WI38 (cell line): ENCODE data around the gene LHPP.

Experiments used
- H3K4me3 ChIP-seq: 2 replicates; pipeline ENCODE4 v1.5.1; 2011; ENCODE audit warnings: low read depth, mild to moderate bottlenecking, control low read depth, low read length
- CTCF ChIP-seq: IDR thresholded peaks from 2 replicates; pipeline ENCODE4 v1.5.1; 2012; ENCODE audit warnings: low read depth, mild to moderate bottlenecking, control low read depth, low read length

The LHPP gene

GRCh38 chr10:124572751-124573150, 111.1 kb downstream of the LHPP start:
- TF ChIP-seq CTCF: no peak

GRCh38 chr10:124573726-124574455, 112.3 kb downstream of the LHPP start:
- no peak for TF ChIP-seq CTCF
- no peak overlapping the region for H3K4me3 ChIP-seq

More at GRCh38 chr10:124572751-124573150, 111.1 kb downstream of the LHPP start:
- H3K4me3 ChIP-seq: no peak overlapping the region

GRCh38 chr10:124574456-124575070, 112.9 kb downstream of the LHPP start:
- H3K4me3 ChIP-seq: no peak overlapping the region
- no peak for TF ChIP-seq CTCF

GRCh38 chr10:124575107-124576035, 113.7 kb downstream of the LHPP start:
- no peak for TF ChIP-seq CTCF
- H3K4me3 ChIP-seq: no peak overlapping the region

- H3K4me3 ChIP-seq: no peak overlapping the region
- no peak for TF ChIP-seq CTCF
Measured at GRCh38 chr10:124576526-124577420, 115.2 kb downstream of the LHPP start.

GRCh38 chr10:124577651-124578050, 116.0 kb downstream of the LHPP start:
- no peak overlapping the region for H3K4me3 ChIP-seq
- no peak for TF ChIP-seq CTCF
